Caco-2 (cell line): Measurements from ENCODE around the gene KRTAP6-3. TPM values are rescaled to one million over a fixed set of nuclear protein-coding genes. Genes with fewer than 3 reads are reported as not detected.

Experiments used
- BruUV-seq: library from RNA; stranded (reverse); fragments of 400-500 nt; replicated peaks from 2 replicates; lab custom pipeline; 2021; lab: Mats Ljungman, UMichigan
- CTCF ChIA-PET: fragments of 300-600 bp; sonication (Branson Sonifier 250); formaldehyde crosslinking; loops from one replicate; lab custom pipeline; 2022; ENCODE audit warnings: antibody characterized with exemption; lab: Charles Lee
- POLR2A ChIA-PET: fragments of 300-600 bp; sonication (Branson Sonifier 250); formaldehyde crosslinking; loops from one replicate; lab custom pipeline; 2022; ENCODE audit warnings: antibody characterized with exemption; lab: Charles Lee
- DNase-seq, 2 experiments: peaks; one replicate each; pipeline versions ENCODE4 v3.0.0 to v3.0.0-alpha.2; 2020 to 2022
- H3K27me3 ChIP-seq: replicated peaks from 2 replicates; pipeline ENCODE4 v1.6.0; 2011; ENCODE audit warnings: low read length; ENCODE audit not compliant: control insufficient read depth, insufficient read depth
- H3K36me3 ChIP-seq: 2 replicates; pipeline ENCODE4 v1.5.1; 2011; ENCODE audit warnings: low read length; ENCODE audit not compliant: control insufficient read depth, insufficient read depth
- H3K4me1 ChIP-seq: fragments of 250-450 bp; sonication (Bioruptor Pico); 2 replicates; pipeline ENCODE4 v1.5.1; 2020; ENCODE audit warnings: mild to moderate bottlenecking
- H3K4me3 ChIP-seq: 2 replicates; pipeline ENCODE4 v1.5.1; 2011; ENCODE audit warnings: low read depth, mild to moderate bottlenecking, control low read depth, low read length
- H3K9me3 ChIP-seq: fragments of 250-450 bp; sonication (Bioruptor Pico); 2 replicates; pipeline ENCODE4 v1.5.1; 2020; ENCODE audit warnings: mild to moderate bottlenecking, moderate library complexity
- H3K27ac Mint-ChIP-seq: one replicate; pipeline ENCODE4 v1.8.0; 2022; ENCODE audit warnings: mixed read lengths; ENCODE audit not compliant: unreplicated experiment
- H3K27me3 Mint-ChIP-seq: one replicate; pipeline ENCODE4 v1.8.0; 2022; ENCODE audit warnings: mixed read lengths; ENCODE audit not compliant: insufficient read depth, unreplicated experiment
- H3K36me3 Mint-ChIP-seq: one replicate; pipeline ENCODE4 v1.8.0; 2022; ENCODE audit warnings: mild to moderate bottlenecking, mixed read lengths; ENCODE audit not compliant: insufficient read depth, unreplicated experiment
- H3K4me1 Mint-ChIP-seq: one replicate; pipeline ENCODE4 v1.8.0; 2022; ENCODE audit warnings: low read depth, mixed read lengths; ENCODE audit not compliant: unreplicated experiment
- H3K4me3 Mint-ChIP-seq: one replicate; pipeline ENCODE4 v1.8.0; 2022; ENCODE audit warnings: mild to moderate bottlenecking, moderate library complexity, mixed read lengths; ENCODE audit not compliant: unreplicated experiment
- H3K9me3 Mint-ChIP-seq: one replicate; pipeline ENCODE4 v1.8.0; 2022; ENCODE audit warnings: mixed read lengths; ENCODE audit not compliant: unreplicated experiment
- CTCF ChIP-seq, 2 experiments: fragments of 200-600 bp in 1 of 2; IDR thresholded peaks; 1 replicate in 1 of 2; 2 replicates in 1 of 2; pipeline versions ENCODE4 v1.5.1 to v1.8.0; 2011 to 2022; ENCODE audit warnings: antibody characterized with exemption in 1 of 2, control low read depth in 1 of 2, inconsistent platforms in 1 of 2, low read depth in 1 of 2, low read length in 1 of 2, mild to moderate bottlenecking in 1 of 2, moderate library complexity in 1 of 2; ENCODE audit not compliant: insufficient read depth in 1 of 2, severe bottlenecking in 1 of 2, unreplicated experiment in 1 of 2
- intact Hi-C: fragments of 100-400 bp; cut with micrococcal nuclease; formaldehyde crosslinking; loops from one replicate; pipeline ENCODE4 v1.10.0; 2022; ENCODE audit not compliant: unreplicated experiment
- total RNA-seq: library from RNA; stranded (reverse); gene quantifications from 2 replicates; pipeline ENCODE4 v1.2.3, GENCODE V29; 2022

The KRTAP6-3 gene
- total RNA-seq, 1 experiment from 2014 or later, result not detected

- Histone ChIP-seq H3K4me1 (no peaks in the 10 kb centered on the region), H3K4me3 (no peak overlapping the region), H3K36me3 (no peaks in the 10 kb centered on the region), H3K9me3 (no peaks in the 10 kb centered on the region), H3K27me3 (no peaks in the 10 kb centered on the region)
- H3K36me3 Mint-ChIP-seq, result no peaks in the 10 kb centered on the region
- H3K27ac Mint-ChIP-seq, result no peak overlapping the region
- H3K4me1 Mint-ChIP-seq, result no peaks in the 10 kb centered on the region
- BruUV-seq, result no TSS peak
- no peak for TF ChIP-seq CTCF (IDR thresholded peaks at IDR 0.05; ENCODE audit: insufficient read depth in 1 of 2, low read depth in 1 of 2, low read length in 1 of 2, severe bottlenecking in 1 of 2, unreplicated experiment in 1 of 2)
- no peak overlapping the region for H3K4me3 Mint-ChIP-seq
- intact Hi-C loops, result no loop called here
- H3K9me3 Mint-ChIP-seq, result peaks cover 8% of the 10 kb centered on the region
- CTCF ChIA-PET, result no interaction called here
- no peak for DNase-seq
- H3K27me3 Mint-ChIP-seq, result no peaks in the 10 kb centered on the region
- POLR2A ChIA-PET, result no interaction called here
Observed at GRCh38 chr21:30615199-30615598, 23.0 kb downstream of the KRTAP6-3 start.

- intact Hi-C loops, result no loop called here
- Mint-ChIP-seq H3K4me1 (no peaks in the 10 kb centered on the region), H3K4me3 (no peak within 1 kb of the TSS), H3K36me3 (no peaks in the 10 kb centered on the region), H3K27ac (no peak within 1 kb of the TSS), H3K27me3 (no peaks in the 10 kb centered on the region), H3K9me3 (peaks cover 2% of the 10 kb centered on the region)
- no peak within 1 kb of the TSS for H3K4me3 ChIP-seq
- POLR2A ChIA-PET, result no interaction called here
- H3K4me1 ChIP-seq, result no peaks in the 10 kb centered on the region
- H3K9me3 ChIP-seq, result no peaks in the 10 kb centered on the region
- CTCF ChIA-PET, result no interaction called here
- no TSS peak for BruUV-seq
- H3K27me3 ChIP-seq, result no peaks in the 10 kb centered on the region
- no peak for TF ChIP-seq CTCF (IDR thresholded peaks at IDR 0.05; ENCODE audit: insufficient read depth in 1 of 2, low read depth in 1 of 2, low read length in 1 of 2, severe bottlenecking in 1 of 2, unreplicated experiment in 1 of 2)
- DNase-seq, result no peak
- H3K36me3 ChIP-seq, result no peaks in the 10 kb centered on the region
Observed at GRCh38 chr21:30616125-30616524, 23.9 kb downstream of the KRTAP6-3 start, which contains the start of gene KRTAP20-1. Gene KRTAP20-1, plus strand, starts transcription at chr21:30616425. Its CDS starts 30 bp downstream, at chr21:30616455.

- POLR2A ChIA-PET, result no interaction called here
- Mint-ChIP-seq H3K9me3 (no peaks in the 10 kb centered on the region), H3K36me3 (no peaks in the 10 kb centered on the region), H3K27me3 (no peaks in the 10 kb centered on the region), H3K4me1 (no peaks in the 10 kb centered on the region), H3K27ac (no peak overlapping the region), H3K4me3 (no peak overlapping the region)
- CTCF ChIA-PET, result no interaction called here
- H3K27me3 ChIP-seq, result no peaks in the 10 kb centered on the region
- no peak for DNase-seq
- intact Hi-C loops, result no loop called here
- H3K4me1 ChIP-seq, result no peaks in the 10 kb centered on the region
- TF ChIP-seq CTCF (IDR thresholded peaks at IDR 0.05; ENCODE audit: insufficient read depth in 1 of 2, low read depth in 1 of 2, low read length in 1 of 2, severe bottlenecking in 1 of 2, unreplicated experiment in 1 of 2), result no peak
- H3K4me3 ChIP-seq, result no peak overlapping the region
- no TSS peak for BruUV-seq
- no peaks in the 10 kb centered on the region for H3K9me3 ChIP-seq
- no peaks in the 10 kb centered on the region for H3K36me3 ChIP-seq
Observed at GRCh38 chr21:30620080-30620479, 27.8 kb downstream of the KRTAP6-3 start.
